CD4-positive, alpha-beta T cell treated with Interferon gamma for 1 hour (primary cell): ENCODE results near the gene ECI1.

Source experiments
- DNase-seq: peaks from one replicate; pipeline ENCODE4 v3.0.0-alpha.2; 2020

Gene ECI1, protein sequence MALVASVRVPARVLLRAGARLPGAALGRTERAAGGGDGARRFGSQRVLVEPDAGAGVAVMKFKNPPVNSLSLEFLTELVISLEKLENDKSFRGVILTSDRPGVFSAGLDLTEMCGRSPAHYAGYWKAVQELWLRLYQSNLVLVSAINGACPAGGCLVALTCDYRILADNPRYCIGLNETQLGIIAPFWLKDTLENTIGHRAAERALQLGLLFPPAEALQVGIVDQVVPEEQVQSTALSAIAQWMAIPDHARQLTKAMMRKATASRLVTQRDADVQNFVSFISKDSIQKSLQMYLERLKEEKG

DNA sequence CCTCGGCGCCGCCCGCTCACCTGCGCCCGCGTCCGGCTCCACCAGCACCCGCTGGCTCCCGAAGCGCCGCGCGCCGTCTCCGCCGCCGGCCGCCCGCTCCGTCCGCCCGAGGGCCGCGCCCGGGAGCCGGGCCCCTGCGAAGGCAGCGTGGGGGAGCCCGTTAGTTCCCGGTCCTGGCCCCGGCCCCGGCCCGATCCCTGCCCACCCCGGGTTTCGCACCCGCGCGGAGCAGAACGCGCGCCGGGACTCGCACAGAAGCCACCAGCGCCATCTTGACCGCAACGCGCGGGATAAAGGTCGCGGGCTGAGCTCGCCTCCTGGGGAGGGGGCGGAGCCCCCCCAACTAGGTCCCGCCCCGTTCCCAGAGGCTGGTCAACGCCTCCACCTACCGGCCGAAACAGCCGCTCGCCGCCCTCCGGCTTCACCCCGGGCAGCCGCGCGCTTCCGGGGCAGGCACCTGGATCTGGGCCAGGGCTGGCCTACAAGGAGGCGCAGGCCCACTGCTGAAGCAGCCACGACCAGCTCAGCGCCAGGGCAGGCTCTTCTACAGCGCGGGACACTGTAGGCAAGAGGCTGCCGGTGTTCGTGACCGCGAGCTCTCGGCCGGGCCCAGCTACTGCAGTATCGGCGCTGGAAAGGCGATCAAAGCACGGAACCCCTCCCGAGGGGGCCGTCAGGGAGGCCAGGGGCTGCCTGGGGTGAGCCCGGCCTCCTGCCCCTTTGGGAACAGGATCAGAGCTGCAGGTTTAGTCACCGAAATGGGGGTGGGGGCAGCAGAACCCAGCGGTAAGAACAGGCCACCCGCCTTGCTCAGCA lies at the start of gene ECI1:
ECI1 (minus strand) TSS at position 292 of the 816 bp plus-strand sequence; CDS start at position 271, 21 bp downstream.
- peak; percentile 87 for DNase-seq

DNA sequence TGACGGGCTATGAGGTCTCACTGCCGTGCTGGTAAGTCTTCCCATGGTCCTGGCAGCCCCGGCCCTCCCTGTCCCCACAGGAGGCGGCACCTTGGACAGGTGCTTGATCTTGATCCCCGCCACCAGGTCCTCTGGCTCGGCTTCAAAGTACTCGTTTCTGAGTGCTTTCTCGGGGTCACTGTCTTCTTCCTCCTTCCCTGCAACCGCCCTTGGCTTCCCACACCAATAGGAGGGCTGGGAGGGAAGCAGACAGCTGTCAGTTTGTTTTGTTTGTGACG lies 48.5 kb upstream of the ECI1 start:
- no peak for DNase-seq

DNA sequence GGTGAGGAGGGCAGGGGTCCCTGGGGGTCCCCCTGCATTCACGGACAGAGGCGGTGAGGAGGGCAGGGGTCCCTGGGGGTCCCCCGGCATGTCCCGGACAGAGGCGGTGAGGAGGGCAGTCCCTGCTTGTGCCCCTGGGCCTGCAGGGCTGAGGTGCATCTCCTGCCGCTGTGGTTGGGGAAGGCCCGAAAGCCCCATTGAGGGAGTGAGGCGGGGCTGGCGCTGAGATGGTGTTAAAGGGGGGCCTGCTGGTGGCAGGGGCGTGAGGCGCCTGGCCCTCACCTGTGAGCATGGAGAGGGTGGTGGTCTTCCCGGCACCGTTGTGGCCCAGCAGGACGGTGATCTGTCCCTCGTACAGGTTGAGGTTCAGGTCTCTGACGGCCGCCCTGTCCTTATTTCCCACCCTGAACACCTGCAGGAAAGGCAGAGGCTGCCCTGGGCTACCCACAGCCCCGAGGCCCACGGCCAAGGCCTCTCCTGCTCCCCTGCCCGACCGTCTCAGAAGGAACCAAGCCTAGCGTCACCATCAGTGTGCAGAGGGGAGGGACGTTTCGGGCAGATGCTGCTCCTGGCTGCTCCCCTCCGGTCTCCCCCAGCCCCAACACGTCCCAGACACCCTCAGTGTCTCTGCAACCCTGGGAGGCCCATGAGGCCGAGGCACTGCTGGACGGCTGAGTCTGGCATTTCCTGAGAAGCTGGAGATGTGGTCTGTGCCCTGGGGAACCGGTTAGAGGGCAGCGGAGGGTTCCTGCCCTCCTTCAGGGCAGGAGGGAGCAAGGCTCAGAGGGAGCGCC lies 47.9 kb upstream of the ECI1 start:
- no peak for DNase-seq

DNA sequence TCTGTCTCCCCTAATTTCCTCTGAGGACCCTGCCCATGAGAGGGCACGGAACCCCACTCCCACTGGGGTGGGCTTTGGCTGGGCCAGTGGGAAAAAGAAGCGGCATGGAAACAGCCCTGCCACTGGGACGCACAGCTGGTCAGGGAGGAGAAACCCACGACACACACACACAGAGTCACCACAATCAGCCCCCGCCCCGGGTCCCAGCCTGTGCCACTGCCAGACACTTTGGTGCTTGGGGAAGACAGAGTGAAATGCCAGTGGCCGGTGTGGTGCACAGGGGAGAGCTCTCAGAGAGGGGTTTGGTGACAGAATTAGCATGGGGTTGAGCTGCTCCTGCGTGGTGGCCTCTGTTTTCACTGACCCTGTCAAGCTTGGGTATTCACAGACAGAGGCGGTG lies 47.2 kb upstream of the ECI1 start:
- DNase-seq, result no peak

DNA sequence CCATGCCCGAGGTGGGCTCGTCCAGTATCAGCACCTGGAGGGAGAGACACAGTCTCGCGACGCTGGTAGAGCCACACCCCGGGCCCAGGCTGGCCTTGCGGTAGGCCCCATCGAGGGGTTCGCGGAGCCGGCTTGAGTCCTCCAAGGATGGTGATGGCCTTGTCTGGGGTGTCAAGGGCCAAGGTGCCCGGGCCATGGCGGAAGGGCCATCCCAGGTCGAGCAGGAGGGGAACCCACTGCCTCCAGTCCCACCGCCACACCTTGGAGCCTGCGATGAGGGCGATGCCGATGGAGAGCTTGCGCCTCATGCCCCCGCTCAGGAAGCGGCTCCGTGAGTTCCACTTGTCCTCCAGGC lies 46.1 kb upstream of the ECI1 start:
- no peak for DNase-seq

DNA sequence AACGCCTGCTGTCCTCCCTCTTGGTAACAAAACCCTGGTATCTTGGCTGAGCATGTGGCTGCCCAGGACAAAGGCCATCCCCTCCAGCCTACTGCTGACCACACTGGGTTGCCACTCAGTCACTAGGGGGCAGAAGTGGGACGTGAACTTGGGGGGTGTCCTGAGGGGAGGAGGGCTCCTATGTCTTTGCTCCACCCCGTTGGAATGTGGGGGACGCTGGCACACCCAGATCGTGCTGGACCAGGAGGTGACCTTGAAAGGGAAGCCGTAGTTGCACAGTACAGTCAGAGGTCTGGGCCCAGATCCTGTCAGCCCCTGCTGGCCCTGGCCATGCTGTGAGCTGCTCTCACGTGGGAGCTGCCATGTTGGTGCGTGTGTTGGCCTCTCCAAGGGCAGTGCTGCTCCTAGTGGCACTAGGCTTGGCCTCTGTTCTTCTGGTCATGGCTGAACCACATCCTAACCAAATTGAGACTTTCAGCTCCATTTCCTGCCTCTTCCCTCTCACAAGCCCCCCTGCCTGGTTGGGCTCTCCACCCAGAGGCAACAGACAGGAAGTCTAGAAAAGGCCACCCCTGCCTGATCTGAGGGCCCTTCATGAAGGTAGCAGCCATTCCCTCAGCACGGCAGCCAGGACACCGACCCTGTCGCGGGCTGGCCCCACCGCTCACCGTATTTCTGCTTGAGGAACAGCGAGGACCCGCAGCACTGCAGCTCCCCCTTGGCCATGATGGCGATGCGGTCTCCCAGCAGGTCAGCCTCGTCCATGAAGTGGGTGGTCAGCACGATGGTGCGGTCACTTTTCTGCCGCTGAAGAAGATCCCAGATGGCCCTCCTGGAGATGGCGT lies 45.5 kb upstream of the ECI1 start:
- no peak for DNase-seq

DNA sequence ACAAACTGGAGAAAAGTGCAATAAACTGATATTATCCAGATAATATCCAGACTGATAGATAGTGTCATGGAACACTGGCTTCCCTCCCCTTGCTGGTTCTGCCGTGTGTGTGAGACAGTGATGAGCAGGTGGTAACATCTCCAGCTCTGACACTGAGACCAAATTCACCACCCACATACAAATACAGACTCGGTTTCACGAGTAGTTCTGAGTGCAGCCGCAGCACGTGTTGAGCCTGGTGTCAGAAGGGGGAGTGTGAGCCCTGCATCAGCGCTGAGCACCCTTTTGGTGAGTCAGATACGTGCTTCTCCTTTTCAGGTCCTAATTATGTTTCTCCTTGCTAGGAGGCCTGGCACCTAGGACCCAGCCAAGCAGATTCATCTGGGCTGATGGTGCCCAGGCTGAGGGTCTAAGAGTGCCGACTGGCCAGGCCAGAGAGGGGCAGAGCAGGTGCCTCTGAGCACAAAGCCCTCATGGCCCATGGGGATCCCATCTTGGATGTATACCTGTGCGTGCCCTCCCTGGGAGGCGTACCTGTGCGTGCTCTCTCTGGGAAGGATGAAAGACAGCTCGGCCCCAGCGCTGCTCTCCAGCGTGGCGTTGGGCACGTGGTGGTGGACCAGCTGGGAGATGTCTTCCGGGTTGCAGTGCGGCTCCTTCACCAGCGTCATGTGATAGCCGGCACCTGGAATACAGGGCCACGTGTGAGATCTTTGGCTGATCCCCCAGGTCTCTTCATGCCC lies 43.8 kb upstream of the ECI1 start:
- DNase-seq, result no peak

DNA sequence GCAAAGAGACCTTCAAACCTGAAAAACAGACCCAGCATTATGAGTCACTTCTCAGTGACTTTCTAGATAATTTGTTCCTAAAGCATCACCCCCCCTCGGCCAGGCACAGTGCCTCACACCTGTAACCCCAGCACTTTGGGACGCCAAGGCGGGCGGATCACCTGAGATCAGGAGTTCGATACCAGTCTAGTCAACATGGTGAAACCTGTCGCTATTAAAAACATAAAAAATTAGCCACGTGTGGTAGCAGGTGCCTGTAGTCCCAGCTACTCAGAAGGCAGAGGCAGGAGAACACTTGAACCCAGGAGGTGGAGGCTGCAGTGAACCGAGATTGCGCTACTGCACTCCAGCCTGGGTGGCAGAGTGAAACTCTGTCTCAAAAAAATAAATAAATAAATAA lies 40.8 kb upstream of the ECI1 start:
- DNase-seq, result no peak

DNA sequence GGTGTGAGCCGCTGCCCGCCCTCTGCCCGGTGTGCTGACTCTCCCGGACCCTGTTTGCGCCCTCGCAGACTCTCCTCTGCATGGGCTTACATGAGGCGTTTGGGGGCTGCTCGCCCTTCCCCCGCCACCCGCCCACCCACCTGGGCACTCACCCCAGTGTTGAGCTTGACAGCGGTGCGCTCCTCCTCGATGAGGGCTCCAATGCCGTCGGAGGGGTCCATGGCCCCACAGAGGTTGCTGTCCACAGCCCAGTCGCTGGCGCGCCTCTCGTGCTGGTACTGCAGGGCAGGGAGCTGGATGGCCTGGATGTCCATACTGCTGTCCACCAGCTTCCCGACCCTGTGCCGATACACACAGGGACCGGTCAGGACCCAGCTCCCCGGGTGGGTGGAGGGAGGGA lies 37.9 kb upstream of the ECI1 start:
- no peak for DNase-seq

DNA sequence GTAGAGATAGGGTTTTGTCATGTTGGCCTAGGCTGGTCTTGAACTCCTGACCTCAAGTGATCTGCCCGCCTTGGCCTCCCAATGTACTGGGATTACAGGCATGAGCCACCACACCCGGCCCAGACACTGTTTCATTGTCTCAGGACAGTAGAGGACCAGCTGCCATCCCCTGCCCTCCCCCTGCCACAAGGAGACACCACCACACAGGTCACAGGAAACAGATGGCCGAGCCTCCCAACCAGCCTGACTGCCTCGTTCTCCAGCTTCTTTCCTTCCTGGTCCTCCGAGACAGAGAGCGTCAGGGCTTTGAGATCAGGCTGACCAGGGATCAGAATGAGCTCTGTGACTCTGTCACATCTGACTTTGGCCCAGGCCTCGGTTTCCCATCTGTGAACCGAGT lies 37.3 kb upstream of the ECI1 start:
- no peak for DNase-seq

DNA sequence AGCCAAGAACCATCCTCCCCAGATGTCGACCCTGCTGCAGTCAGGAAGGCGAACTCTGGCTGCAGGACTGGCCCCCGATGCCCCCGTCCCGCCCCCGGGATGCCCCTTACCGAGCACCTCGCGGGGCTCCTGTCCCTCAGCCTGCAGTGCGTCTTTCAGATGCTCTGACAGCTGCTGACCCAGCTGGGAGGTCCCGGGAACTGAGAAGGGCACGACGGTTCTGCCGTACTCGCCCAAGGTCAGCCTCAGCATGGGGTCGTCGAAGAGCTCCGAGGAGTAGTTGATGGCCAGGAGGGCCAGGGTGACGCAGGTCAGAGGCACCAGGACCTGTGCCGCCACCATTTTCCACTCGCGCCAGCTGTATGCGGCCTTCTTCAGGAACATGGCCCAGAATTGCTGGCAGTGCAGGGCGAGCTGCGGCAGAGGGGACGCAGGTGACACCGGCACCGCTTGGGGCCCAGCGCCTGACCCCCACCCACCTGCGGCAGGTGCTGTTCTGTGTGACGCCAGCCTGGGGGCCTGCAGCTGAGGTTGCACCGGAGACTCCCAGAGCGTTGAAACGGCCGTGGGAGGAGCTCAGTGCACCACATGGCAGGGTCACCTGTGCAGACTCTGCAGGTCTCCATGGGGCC lies 36.6 kb upstream of the ECI1 start:
- DNase-seq, result no peak

DNA sequence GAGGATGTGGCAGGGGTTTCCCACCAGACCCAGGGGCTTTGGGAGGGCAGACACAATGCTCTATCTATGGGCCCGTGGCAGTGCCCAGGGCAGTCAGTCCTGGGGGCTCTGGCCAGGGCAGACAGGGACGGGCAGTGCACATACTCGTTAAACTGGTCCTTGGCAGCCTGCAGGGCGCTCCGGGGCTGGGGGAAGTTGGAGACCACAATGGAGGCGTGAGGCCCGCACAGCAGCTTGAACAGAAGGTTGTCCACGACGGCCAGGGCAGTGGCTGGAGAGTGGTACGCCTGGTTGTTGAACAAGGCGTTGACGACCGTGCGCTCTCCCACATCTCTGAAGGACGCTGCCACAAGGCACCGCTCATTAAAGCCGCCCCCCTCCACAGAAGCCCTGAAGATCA lies 35.2 kb upstream of the ECI1 start:
- no peak for DNase-seq

DNA sequence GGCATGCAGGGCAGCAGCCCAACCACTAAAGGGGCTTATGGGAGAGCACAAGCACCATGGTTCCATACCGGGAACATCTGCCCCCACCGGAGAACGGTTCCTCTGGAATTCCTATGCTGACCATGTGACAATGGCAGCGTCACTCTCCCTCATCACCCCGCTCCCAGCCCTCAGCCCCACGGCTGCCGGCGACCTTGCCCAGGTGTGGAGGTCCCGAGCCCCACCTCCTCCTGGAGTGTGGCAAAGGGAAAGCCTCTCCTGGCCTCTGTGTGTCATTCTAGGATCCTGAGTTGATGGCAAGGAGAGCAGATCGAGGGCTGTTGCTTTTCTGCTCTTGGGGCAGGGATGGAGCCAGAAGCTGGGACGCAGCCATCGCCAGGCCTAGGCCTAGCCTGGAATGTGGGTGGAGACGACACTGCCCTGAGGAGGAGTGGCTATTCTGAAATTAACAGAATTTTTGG lies 34.4 kb upstream of the ECI1 start:
- no peak for DNase-seq

DNA sequence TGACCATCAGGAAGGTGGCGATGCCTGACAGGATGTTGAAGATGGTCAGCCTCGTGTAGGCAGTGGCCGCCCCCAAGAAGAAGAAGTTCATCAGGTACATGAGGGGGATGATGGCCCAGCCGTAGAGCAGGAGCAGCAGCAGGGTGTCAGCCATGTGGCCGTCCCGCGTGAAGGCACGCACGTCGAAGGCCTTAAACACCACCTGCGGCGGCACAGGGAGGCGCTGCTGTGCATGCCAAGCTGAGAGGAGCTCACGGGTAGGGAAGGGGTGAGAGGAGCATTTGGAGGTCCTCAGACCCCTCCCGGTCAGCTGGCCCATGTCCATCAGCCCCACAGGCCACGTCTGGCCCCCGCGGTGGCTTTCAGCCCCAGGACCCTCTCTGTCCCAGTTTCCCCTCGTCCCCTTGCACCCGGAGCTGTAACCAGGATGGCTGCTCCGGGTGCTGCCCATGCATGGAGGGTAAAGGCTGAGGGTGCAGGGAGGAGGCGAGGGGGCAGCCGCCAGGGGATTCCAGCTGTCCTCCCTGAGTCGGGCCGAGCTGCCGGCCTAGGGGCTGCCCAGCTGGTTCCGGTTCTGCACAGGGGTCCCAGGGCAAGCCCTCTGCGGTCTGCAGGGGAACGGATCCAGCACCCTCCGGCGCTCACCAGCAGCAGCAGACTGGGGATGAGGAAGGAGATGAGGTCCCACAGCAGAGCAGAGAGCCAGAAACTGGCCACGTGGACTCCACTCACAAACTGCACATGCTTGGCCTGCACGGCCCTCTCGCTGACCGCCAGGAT lies 33.6 kb upstream of the ECI1 start:
- DNase-seq, result no peak

DNA sequence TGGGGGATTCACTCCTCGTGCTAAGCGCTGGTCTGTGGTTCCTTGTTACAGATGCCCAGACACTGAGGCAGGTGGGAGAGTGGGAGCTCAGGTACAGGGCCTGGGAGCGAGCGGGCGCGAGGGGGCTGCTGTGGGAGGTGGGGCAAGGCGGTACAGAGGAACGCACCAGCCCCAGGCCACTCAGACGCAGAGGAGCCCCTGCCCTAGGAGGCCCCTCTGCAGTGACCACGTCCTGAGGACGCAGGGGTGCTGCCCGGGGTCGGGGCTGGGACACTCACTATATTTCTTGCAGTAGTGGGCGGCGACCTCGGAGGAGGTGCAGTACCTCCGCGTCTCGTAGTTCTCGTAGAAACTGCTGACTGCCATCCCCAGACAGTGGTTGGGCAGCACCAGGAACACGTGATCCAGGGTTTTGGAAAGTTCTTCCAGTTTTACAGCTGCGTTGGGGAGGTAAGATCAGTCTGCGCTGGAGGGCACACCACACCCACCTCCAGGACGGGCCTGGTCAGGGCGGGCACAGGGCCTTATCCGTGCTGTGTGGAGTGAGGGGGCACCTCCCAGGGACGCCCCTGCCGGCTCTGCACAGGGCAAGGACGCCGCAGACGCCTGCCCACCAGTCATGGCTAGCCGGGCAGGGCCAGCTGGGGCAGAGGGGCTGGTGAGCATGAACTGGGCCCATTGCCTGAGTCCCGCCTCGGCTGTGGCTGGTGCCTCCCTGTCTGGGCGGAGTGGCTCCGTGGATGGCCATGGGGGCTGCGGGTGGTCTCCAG lies 32.8 kb upstream of the ECI1 start:
- no peak for DNase-seq

DNA sequence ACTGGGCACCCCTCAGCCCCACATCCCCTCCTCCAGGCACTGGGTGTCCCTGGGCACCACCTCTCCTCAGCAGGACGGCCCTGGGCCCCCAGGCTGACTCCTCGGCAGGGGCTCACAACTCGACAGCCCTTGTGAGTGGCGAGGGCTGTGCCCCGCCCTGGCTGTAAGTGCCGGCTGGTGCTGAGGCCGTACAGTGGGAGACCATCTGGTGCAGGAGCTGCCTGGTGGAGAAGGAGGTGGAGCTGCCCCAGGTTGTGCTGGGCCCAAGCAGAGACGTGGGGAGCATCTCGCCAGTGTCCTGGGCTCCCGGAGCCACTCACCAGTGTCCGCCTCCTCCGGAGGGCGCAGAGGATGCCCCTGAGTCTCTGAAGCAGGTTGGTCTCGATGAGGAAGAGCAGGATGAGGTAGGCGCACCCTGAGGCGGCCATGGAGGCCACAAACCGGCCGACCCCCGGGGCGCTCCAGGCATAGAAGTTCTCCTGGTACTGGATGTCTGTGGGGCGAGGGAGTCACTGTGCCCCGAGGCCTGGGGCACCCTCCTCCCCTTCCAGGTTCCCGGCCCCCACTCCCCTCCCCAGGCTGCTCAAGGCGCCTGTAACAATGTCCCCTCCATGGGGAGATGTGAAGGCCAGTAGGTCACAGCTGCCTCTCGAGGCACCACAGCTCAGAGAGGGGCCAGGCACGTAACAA lies 31.6 kb upstream of the ECI1 start:
- DNase-seq, result no peak

DNA sequence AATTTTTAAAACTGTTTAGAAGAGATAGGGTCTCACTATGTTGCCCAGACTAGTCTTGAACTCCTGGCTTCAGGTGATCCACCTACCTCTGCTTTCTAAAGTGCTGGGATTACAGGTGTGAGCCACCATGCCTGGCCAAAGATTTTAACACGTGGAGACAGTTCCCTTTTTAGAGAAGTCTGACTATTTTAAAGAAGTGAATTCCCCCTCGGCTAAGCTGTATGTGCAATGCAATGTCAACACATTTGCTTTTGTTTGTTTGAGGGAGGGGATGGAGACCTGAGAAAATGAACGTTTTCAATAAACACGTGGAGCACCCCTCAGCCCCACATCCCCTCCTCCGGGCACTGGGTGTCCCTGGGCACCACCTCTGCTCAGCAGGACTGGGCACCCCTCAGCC lies 30.9 kb upstream of the ECI1 start:
- DNase-seq, result no peak

DNA sequence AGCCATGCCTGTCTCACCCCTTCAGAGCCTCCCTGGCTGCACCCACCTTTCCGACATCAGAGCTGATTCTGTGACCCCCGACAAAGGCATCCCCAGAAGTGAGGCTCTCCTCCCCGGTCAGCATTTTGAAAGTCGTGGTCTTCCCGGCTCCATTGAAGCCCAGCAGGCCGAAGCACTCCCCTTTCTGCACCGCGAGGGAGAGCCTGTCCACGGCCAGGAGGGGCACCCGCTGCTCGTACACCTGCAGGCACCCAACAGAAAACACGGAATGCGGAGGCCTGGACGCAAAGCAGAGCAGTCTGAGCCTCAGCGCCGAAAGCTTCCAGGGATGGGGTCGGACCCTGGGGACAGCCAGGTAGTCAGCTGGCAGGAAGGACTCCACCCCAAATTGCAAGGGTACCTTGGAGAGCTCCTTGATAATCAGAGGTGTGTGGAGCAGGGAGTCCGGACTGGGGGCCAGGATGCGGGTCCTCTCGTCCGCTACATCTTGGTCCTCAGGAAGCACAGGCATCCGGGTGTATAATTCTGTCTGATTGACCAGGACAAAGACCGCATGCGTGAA lies 29.7 kb upstream of the ECI1 start:
- DNase-seq, result no peak

DNA sequence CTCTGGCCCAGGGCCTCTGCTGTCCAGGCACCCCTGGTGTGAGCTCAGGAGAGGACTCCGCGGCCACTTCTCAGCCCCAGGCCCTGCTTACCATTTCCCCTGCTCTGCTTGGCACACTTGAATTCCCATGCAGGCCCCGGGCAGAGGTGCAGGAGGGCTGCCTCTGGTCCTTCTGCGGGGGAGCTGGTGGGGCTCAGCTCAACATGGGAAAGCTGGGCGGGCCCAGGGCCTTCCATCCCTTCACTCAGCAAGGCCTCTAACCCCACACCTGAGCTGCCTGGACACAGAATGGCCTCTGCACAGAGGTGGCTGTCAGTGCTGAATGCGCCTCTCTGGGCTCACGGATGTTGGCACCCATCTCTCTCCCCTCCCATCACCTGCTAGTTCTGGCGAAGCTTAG lies 29.1 kb upstream of the ECI1 start:
- no peak for DNase-seq
